SJSA1 (cell line): ENCODE results near the gene VRK1. TPM values are rescaled to one million over a fixed set of nuclear protein-coding genes. Genes with fewer than 3 reads are reported as not detected.

Experiments used
- DNase-seq, 2 experiments: peaks; one replicate each; pipeline ENCODE4 v3.0.0-alpha.2; 2015 to 2020; ENCODE audit warnings: low spot score in 2 of 2, low read depth in 1 of 2
- H3K27ac ChIP-seq: fragments of 250-450 bp; sonication (Bioruptor Pico); 2 replicates; pipeline ENCODE4 v1.5.1; 2020; ENCODE audit warnings: mild to moderate bottlenecking, moderate library complexity
- H3K27me3 ChIP-seq: fragments of 250-450 bp; sonication (Bioruptor Pico); replicated peaks from 2 replicates; pipeline ENCODE4 v1.5.1; 2020; ENCODE audit warnings: mild to moderate bottlenecking, moderate library complexity
- H3K36me3 ChIP-seq: fragments of 250-450 bp; sonication (Bioruptor Pico); 2 replicates; pipeline ENCODE4 v1.5.1; 2020; ENCODE audit warnings: mild to moderate bottlenecking
- H3K4me1 ChIP-seq: fragments of 250-450 bp; sonication (Bioruptor Pico); replicated peaks from 2 replicates; pipeline ENCODE4 v1.6.1; 2021; ENCODE audit warnings: mild to moderate bottlenecking
- H3K4me3 ChIP-seq: fragments of 250-450 bp; sonication (Bioruptor Pico); 2 replicates; pipeline ENCODE4 v1.5.1; 2020; ENCODE audit warnings: mild to moderate bottlenecking
- H3K9me3 ChIP-seq: fragments of 250-450 bp; sonication (Bioruptor Pico); replicated peaks from 2 replicates; pipeline ENCODE4 v1.5.1; 2020; ENCODE audit warnings: mild to moderate bottlenecking
- total RNA-seq: library from RNA; depleted of rRNA; stranded (reverse); fragments of >200 nt; shearing (Covaris generic); gene quantifications from 2 replicates; pipeline ENCODE4 v1.2.3, GENCODE V29; 2014

Gene VRK1
- total RNA-seq, 1 experiment from 2014 or later = 65.9 TPM

DNA sequence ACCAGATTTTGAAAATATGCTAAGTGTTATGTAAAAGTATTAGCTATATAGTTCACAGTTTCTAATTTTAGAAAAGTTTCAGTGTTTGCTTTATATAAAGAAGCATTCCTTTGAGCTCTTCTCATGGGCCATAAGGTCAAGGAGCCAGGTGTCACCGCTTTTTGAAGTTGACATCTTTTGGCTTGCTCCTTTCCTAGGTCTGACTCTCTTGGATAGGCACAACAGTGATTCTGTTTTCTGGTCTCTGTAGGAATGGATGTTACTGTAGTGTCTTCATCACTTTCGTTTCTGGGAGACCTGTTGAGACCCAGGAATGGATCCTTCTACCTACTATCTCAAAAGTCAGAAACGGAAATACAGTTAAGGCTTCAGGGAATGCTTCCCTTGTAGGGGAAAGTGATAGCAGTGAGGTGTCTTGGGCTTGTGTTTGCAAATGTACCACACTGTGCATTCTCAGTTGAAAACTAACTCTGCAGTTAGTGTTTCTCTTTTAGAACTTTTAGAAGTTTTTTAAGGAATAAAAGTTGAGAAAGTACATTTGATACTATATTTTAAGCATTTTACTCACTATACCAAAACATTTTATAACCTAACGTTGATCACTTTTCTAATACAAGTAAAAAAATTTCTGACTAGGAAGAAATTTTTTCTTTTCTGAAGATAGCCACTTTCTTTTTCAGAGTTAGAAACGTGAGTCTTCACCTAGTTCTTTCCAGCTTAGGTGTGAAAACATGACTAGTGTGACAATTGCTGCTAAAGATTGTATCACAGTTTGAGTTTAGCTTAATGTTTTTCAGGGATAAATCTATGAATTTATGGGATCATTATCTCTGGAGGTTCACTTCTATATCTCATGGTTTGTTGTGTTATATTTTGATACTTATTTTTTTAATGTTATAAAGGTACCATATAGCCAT lies 20.8 kb downstream of the VRK1 start:
- no peak for DNase-seq
- H3K9me3 ChIP-seq = no peaks in the 10 kb centered on the region
- H3K4me1 ChIP-seq = no peaks in the 10 kb centered on the region
- H3K27me3 ChIP-seq = no peaks in the 10 kb centered on the region
- H3K27ac ChIP-seq = no peak overlapping the region
- H3K4me3 ChIP-seq = no peak overlapping the region
- 0 out of 2 replicates have a peak, but pooled peaks cover under 1% of the 10 kb centered on the region for H3K36me3 ChIP-seq

DNA sequence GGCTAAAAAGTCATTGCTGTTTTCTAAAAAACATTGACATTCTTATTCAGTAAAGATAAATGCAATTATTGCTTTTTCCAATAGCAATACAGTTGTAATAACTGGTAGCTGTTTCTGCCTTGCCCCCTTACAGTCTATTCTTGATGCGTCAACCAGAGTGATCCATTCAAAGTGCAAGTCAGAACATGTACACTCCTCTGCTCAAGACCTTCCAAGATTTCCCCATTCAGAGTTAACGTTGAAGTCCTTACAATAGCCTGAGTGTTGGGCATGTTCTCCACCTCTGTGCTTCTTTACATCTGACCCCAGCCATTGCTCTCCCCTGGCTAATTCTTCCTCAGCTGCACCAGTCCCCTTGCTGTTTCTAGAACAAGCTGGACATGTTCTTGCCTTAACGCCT lies 24.3 kb downstream of the VRK1 start:
- no peak for DNase-seq
- H3K4me1 ChIP-seq = no peaks in the 10 kb centered on the region
- no peaks in the 10 kb centered on the region for H3K36me3 ChIP-seq
- H3K27me3 ChIP-seq = no peaks in the 10 kb centered on the region
- H3K9me3 ChIP-seq = no peaks in the 10 kb centered on the region
- no peak overlapping the region for H3K27ac ChIP-seq
- no peak overlapping the region for H3K4me3 ChIP-seq

DNA sequence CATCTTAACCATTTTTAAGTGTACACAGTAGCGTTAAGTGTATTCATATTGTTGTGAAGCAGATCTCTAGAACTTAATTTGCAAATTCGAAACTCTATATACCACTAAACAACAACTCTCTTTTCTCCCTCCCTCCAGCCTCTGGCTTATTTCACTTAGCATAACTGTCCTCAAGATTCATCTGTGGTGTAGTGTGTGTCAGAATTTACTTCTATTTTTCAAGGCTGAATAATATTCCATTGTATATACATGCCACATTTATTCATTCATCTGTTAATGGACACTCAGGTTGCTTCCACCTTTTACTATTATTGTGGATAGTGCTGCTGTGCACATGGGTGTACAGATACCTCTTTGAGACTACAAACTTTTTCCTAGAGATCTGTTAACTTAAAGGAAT lies 26.5 kb downstream of the VRK1 start:
- H3K27ac ChIP-seq = no peak overlapping the region
- no peaks in the 10 kb centered on the region for H3K36me3 ChIP-seq
- H3K4me1 ChIP-seq = no peaks in the 10 kb centered on the region
- no peaks in the 10 kb centered on the region for H3K9me3 ChIP-seq
- no peak for DNase-seq
- no peaks in the 10 kb centered on the region for H3K27me3 ChIP-seq
- H3K4me3 ChIP-seq = no peak overlapping the region

GRCh38 chr14:96824283-96824682 lies 27.1 kb downstream of the VRK1 start:
- no peaks in the 10 kb centered on the region for H3K27me3 ChIP-seq
- no peaks in the 10 kb centered on the region for H3K36me3 ChIP-seq

DNA sequence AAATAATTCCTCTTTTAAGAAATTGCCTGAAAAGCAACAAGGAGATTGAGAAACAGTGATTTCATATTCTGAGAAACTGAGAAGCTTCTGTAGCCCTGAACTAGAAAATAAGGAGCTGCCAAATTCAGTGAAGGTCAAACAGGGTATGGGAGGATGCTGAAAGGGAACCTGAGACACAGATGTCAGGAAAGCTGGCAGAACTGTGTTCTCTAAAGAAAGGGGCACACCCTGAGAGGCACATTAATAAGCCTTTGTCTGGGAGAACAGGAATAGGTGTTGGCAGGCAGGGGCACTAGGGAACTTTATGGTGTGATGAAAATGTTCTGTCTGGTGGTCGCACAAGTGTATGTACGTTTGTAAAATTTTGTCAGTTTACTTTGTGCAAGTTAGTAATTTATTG lies 29.6 kb downstream of the VRK1 start:
- no peak overlapping the region for H3K27ac ChIP-seq
- no peaks in the 10 kb centered on the region for H3K9me3 ChIP-seq
- H3K36me3 ChIP-seq = no peaks in the 10 kb centered on the region
- no peaks in the 10 kb centered on the region for H3K27me3 ChIP-seq
- no peaks in the 10 kb centered on the region for H3K4me1 ChIP-seq
- no peak for DNase-seq
- no peak overlapping the region for H3K4me3 ChIP-seq

More at GRCh38 chr14:96824283-96824682, 27.1 kb downstream of the VRK1 start:
- no peak for DNase-seq
- no peak overlapping the region for H3K4me3 ChIP-seq
- no peak overlapping the region for H3K27ac ChIP-seq
- H3K4me1 ChIP-seq = no peaks in the 10 kb centered on the region
- H3K9me3 ChIP-seq = no peaks in the 10 kb centered on the region

- no peak overlapping the region for H3K27ac ChIP-seq
Observed at GRCh38 chr14:96827290-96827689, 30.1 kb downstream of the VRK1 start.

DNA sequence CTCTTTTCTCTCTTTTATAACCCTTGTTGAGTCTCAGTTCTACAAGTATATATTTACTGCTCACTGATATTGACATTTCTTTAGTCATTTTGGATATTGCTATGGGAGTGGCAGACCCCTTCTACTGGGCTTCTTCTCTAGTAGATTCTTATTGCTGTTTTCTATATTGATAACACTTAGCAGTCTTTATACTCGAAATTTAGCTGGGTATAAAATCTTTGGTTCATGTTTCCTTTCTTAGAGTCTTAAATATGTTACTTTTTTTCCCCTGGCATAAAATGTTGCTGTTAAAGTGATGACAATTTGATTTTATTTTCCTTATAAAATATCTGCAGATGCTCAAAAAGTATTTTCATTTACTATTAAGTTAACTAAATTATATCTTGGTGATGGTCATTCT lies 32.6 kb downstream of the VRK1 start:
- H3K36me3 ChIP-seq = 0 out of 2 replicates have a peak, but pooled peaks cover 7% of the 10 kb centered on the region
- H3K27me3 ChIP-seq = no peaks in the 10 kb centered on the region
- no peak overlapping the region for H3K4me3 ChIP-seq
- no peak overlapping the region for H3K27ac ChIP-seq
- no peaks in the 10 kb centered on the region for H3K4me1 ChIP-seq
- no peaks in the 10 kb centered on the region for H3K9me3 ChIP-seq
- DNase-seq = no peak

More at GRCh38 chr14:96827290-96827689, 30.1 kb downstream of the VRK1 start:
- no peak overlapping the region for H3K4me3 ChIP-seq
- no peaks in the 10 kb centered on the region for H3K4me1 ChIP-seq
- no peaks in the 10 kb centered on the region for H3K27me3 ChIP-seq
- DNase-seq = no peak
- no peaks in the 10 kb centered on the region for H3K36me3 ChIP-seq
- H3K9me3 ChIP-seq = no peaks in the 10 kb centered on the region

DNA sequence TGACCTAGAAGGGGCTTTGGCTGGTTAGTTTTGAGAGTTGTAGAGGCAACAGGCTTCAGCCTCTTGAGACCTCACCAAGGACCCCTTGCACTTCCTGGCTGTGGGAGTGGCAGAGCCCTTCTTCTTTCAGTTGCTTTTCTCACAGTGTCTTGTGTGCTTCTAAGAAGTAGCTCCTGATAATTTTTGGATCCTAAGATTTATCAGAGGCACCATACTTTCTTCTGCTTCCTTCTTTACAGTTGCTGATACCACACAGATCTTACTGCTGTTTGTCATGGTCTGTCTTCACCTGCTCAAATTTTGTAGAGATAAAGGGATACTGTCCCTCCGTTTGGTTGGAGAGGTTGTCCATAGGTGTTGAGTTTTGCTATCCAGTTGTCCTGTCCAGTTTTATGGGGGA lies 33.8 kb downstream of the VRK1 start:
- Histone ChIP-seq H3K9me3 (no peaks in the 10 kb centered on the region), H3K27ac (no peak overlapping the region), H3K27me3 (no peaks in the 10 kb centered on the region), H3K36me3 (peaks cover 10% of the 10 kb centered on the region; the same call in 1 of the 2 replicates), H3K4me3 (no peak overlapping the region), H3K4me1 (no peaks in the 10 kb centered on the region)
- no peak for DNase-seq

DNA sequence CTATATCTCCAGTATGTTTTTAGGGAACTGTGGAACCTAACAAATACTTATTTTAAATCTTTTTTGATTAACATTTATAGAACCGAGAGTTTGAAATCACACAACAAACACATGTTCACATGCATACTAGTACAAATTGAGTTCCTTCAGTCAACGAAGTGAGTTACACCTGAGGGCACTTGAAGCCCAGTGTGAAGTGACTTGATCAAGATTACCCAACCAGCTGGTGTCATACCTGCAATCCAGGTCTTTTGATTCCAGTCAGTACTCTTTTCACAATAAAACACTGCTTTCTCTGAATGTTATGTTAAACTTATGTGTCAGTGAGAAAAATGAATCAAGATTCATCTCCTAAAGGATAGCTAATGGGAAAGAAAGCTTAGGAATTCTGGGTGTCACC lies 35.2 kb downstream of the VRK1 start:
- Histone ChIP-seq H3K27me3 (no peaks in the 10 kb centered on the region), H3K4me1 (no peaks in the 10 kb centered on the region), H3K9me3 (no peaks in the 10 kb centered on the region), H3K36me3 (peaks cover 14% of the 10 kb centered on the region), H3K27ac (no peak overlapping the region), H3K4me3 (no peak overlapping the region)
- no peak for DNase-seq

DNA sequence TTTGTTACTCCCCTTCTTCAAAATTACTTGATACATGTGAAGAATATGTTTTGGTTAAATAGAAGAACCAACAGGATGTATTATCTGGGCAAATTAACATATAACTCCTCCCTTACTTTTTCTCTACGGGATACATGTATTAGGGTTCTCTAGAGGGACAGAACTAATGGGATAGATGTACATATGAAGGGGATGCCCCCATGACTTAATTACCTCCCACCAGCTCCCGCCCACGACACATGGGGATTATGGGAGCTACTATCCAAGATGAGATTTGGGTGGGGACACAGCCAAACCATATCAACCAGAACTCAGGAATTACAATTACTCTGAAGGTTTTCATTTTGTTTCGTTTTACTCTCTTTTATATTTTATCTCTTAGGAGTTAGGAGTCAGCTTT lies 41.3 kb downstream of the VRK1 start:
- H3K4me3 ChIP-seq = no peak overlapping the region
- no peak overlapping the region for H3K27ac ChIP-seq
- H3K36me3 ChIP-seq = peaks cover 29% of the 10 kb centered on the region
- H3K27me3 ChIP-seq = no peaks in the 10 kb centered on the region
- no peak for DNase-seq
- H3K9me3 ChIP-seq = no peaks in the 10 kb centered on the region
- no peaks in the 10 kb centered on the region for H3K4me1 ChIP-seq

DNA sequence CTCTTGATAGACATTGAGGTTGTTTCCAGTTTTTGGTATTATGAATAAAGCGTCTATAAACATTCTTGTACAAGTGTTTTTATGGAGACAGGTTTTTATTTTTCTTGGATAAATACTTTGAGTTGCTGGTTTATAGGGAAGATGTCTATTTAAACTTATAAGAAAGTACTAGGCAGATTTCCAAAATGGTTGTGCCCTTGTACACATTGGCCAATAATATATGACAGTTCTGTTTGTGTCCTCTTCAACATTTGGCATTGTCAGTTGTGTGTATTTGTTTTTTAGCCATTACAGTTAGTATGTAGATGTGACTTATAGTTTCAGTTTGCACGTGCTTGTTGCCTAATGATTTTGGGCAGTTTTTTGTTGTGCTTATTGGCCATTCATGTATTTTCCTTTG lies 42.1 kb downstream of the VRK1 start:
- Histone ChIP-seq H3K27ac (no peak overlapping the region), H3K4me3 (no peak overlapping the region), H3K9me3 (no peaks in the 10 kb centered on the region), H3K27me3 (no peaks in the 10 kb centered on the region), H3K4me1 (no peaks in the 10 kb centered on the region), H3K36me3 (peaks cover 27% of the 10 kb centered on the region)
- DNase-seq = no peak

DNA sequence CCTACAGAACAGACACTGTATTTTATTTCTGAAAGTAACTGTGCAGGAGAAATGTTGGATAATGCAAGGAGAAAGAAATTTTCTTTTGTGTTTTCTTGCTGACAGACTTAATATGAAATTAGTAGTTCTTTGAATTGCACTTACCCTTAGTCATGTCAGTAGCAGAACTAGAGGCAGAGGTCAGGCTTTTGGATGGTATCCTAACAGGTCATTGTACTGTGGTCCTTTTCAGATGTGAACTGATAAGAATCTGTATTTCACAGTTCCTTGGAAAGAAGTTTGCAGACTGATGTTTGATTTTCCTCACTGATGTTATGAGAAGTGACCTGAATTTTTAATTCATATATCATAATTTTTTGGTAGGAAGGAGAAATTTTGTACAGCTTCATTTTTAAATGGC lies 46.0 kb downstream of the VRK1 start:
- DNase-seq = no peak
- peaks cover 29% of the 10 kb centered on the region for H3K36me3 ChIP-seq
- no peaks in the 10 kb centered on the region for H3K27me3 ChIP-seq
- H3K4me3 ChIP-seq = no peak overlapping the region
- no peaks in the 10 kb centered on the region for H3K9me3 ChIP-seq
- H3K4me1 ChIP-seq = no peaks in the 10 kb centered on the region
- no peak overlapping the region for H3K27ac ChIP-seq

- DNase-seq = no peak
- H3K36me3 ChIP-seq = peaks cover 30% of the 10 kb centered on the region
- H3K27ac ChIP-seq = no peak overlapping the region
- H3K4me3 ChIP-seq = no peak overlapping the region
- no peaks in the 10 kb centered on the region for H3K27me3 ChIP-seq
- no peaks in the 10 kb centered on the region for H3K4me1 ChIP-seq
- H3K9me3 ChIP-seq = no peaks in the 10 kb centered on the region
Observed at GRCh38 chr14:96844857-96845570, 47.8 kb downstream of the VRK1 start.

- peaks cover 22% of the 10 kb centered on the region for H3K36me3 ChIP-seq
- H3K27me3 ChIP-seq = no peaks in the 10 kb centered on the region
- no peak for DNase-seq
- H3K4me1 ChIP-seq = no peaks in the 10 kb centered on the region
- no peak overlapping the region for H3K4me3 ChIP-seq
- no peaks in the 10 kb centered on the region for H3K9me3 ChIP-seq
- no peak overlapping the region for H3K27ac ChIP-seq
Observed at GRCh38 chr14:96847451-96847850, 50.3 kb downstream of the VRK1 start.
